Upper lobe of left lung (tissue), 6 donors: ENCODE results near the gene KDM8. TPM values are rescaled to one million over a fixed set of nuclear protein-coding genes. Genes with fewer than 3 reads are reported as not detected.
A peak's percentile ranks its signal among the peaks of the same experiment; 100 is the strongest.

Experiments used
- ATAC-seq, 2 donors: fragments of 200-7000 bp; cut with Tn5 transposase; one replicate each; pipeline ENCODE4 v1.9.1; 2022; ENCODE audit warnings: mild to moderate bottlenecking in 2 of 2, moderate library complexity in 2 of 2; ENCODE audit not compliant: low FRiP score in 2 of 2
- DNase-seq, 2 donors: peaks; one replicate each; pipeline ENCODE4 v3.0.0-alpha.2; 2019 to 2020
- H3K27ac ChIP-seq, 4 donors: fragments of 200-600 bp; sonication (generic); one replicate each; pipeline ENCODE4 v1.5.1; 2016 to 2019
- H3K27me3 ChIP-seq, 4 donors: fragments of 200-600 bp; sonication (generic); one replicate each; pipeline ENCODE4 v1.5.1; 2017 to 2019
- H3K36me3 ChIP-seq, 4 donors: fragments of 200-600 bp; sonication (generic); one replicate each; pipeline ENCODE4 v1.5.1; 2016 to 2019
- H3K4me1 ChIP-seq, 4 donors: fragments of 200-600 bp; sonication (generic); one replicate each; pipeline ENCODE4 v1.5.1; 2018 to 2019
- H3K4me3 ChIP-seq, 4 donors: fragments of 200-600 bp; sonication (generic); one replicate each; pipeline ENCODE4 v1.5.1; 2017 to 2019; ENCODE audit warnings: mild to moderate bottlenecking in 2 of 4, moderate library complexity in 1 of 4
- H3K9me3 ChIP-seq, 4 donors: fragments of 200-600 bp; sonication (generic); one replicate each; pipeline ENCODE4 v1.5.1; 2018 to 2019
- CTCF ChIP-seq, 6 experiments: fragments of 450-650 bp in 4 of 6; fragments of 200-600 bp in 2 of 6; sonication (generic) in 2 of 6; IDR thresholded peaks; one replicate each; pipeline ENCODE4 v1.5.1; 2016 to 2019; ENCODE audit warnings: antibody characterized with exemption in 6 of 6
- EP300 ChIP-seq, 4 donors: sonication (generic); formaldehyde crosslinking; IDR thresholded peaks; one replicate each; pipeline ENCODE4 v1.5.1; 2017; ENCODE audit warnings: antibody characterized with exemption in 4 of 4, control low read depth in 2 of 4
- POLR2A ChIP-seq, 4 donors: fragments of 450-650 bp; IDR thresholded peaks; one replicate each; pipeline ENCODE4 v1.5.1; 2016 to 2017; ENCODE audit warnings: antibody characterized with exemption in 4 of 4, mild to moderate bottlenecking in 2 of 4
- POLR2AphosphoS5 ChIP-seq, 2 donors: sonication (generic); formaldehyde crosslinking; IDR thresholded peaks; one replicate each; pipeline ENCODE4 v1.5.1; 2017; ENCODE audit warnings: antibody characterized with exemption in 2 of 2
- WGBS, 2 donors: methylation state at CpG; one replicate each; pipeline ENCODE4 v1.1.5; 2017 to 2018; 5-methylcytosine and 5-hydroxymethylcytosine counted together
- total RNA-seq, 6 donors: library from RNA; depleted of rRNA in 4 of 6; stranded (reverse); fragments of >200 nt in 4 of 6; gene quantifications; one replicate each; pipeline versions ENCODE4 v1.1.0 to v1.2.1, GENCODE V29; 2016 to 2021
- donor health status: DM: no; HTN: no; CAD: no; lungs with moderate emphysema.
- donor health status: DM: no; HTN: yes; CAD: no; lungs with severe emphysema.

The KDM8 gene
- total RNA-seq, 6 donors from 2014 or later = 5.1 to 50.3 (median 6.2) TPM

GRCh38 chr16:27242868-27243590 lies 39.7 kb downstream of the KDM8 start:
- peak overlapping the region; percentile 71 to 89 (median 82) for H3K27ac ChIP-seq

GRCh38 chr16:27243725-27244362 lies 40.5 kb downstream of the KDM8 start:
- peaks cover 51 to 71% (median 61%) of the 10 kb centered on the region in 4 donors for H3K4me1 ChIP-seq
- peak overlapping the region; percentile 71 to 89 (median 82) for H3K27ac ChIP-seq
- H3K9me3 ChIP-seq = no peaks in the 10 kb centered on the region
- no peak for TF ChIP-seq POLR2A (IDR thresholded peaks at IDR 0.05)
- TF ChIP-seq POLR2AphosphoS5 (IDR thresholded peaks at IDR 0.05) = no peak
- no peak for TF ChIP-seq EP300 (IDR thresholded peaks at IDR 0.05)
- no peak for TF ChIP-seq CTCF (IDR thresholded peaks at IDR 0.05)
- no peaks in the 10 kb centered on the region for H3K36me3 ChIP-seq
- no peak for ATAC-seq
- peak overlapping the region in 1 of 4 donors; percentile 37 for H3K4me3 ChIP-seq
- no peaks in the 10 kb centered on the region for H3K27me3 ChIP-seq
- 90% methylated on average over 11 of the region's 11 CpGs for WGBS, 2 donors
- peak in 1 of 2 donors; percentile 16 for DNase-seq

More at GRCh38 chr16:27242868-27243590, 39.7 kb downstream of the KDM8 start:
- Histone ChIP-seq H3K27me3 (no peaks in the 10 kb centered on the region), H3K9me3 (no peaks in the 10 kb centered on the region), H3K4me1 (peaks cover 58 to 79% (median 70%) of the 10 kb centered on the region in 4 donors), H3K4me3 (peak overlapping the region in 2 of 4 donors; percentile 15 to 37), H3K36me3 (no peaks in the 10 kb centered on the region)
- 24 to 27% methylated on average over 10 to 13 of the region's 13 CpGs for WGBS, 2 donors
- TF ChIP-seq EP300 (IDR thresholded peaks at IDR 0.05) = peak in 2 of 4 donors; percentile 76 to 85
- peak; percentile 79 to 81 for TF ChIP-seq POLR2AphosphoS5 (IDR thresholded peaks at IDR 0.05)
- TF ChIP-seq CTCF (IDR thresholded peaks at IDR 0.05) = peak in 3 of 6 experiments; percentile 13 to 20 (median 20)
- peak in 2 of 4 donors; percentile 24 to 58 for TF ChIP-seq POLR2A (IDR thresholded peaks at IDR 0.05)
- DNase-seq (peak in 1 of 2 donors; percentile 55), ATAC-seq (peak; percentile 52 to 65)

- DNase-seq (peak in 1 of 2 donors; percentile 17), ATAC-seq (no peak)
- Histone ChIP-seq H3K4me3 (no peak overlapping the region), H3K9me3 (no peaks in the 10 kb centered on the region), H3K27ac (peak overlapping the region; percentile 71 to 89 (median 82)), H3K36me3 (no peaks in the 10 kb centered on the region), H3K27me3 (no peaks in the 10 kb centered on the region), H3K4me1 (peaks cover 51 to 68% (median 57%) of the 10 kb centered on the region in 4 donors)
- WGBS, 2 donors = 84 to 93% methylated on average over 7 of the region's 7 CpGs
- TF ChIP-seq EP300 (IDR thresholded peaks at IDR 0.05) = no peak
- TF ChIP-seq POLR2AphosphoS5 (IDR thresholded peaks at IDR 0.05) = no peak
- TF ChIP-seq CTCF (IDR thresholded peaks at IDR 0.05) = no peak
- no peak for TF ChIP-seq POLR2A (IDR thresholded peaks at IDR 0.05)
These were observed 41.0 kb downstream of the KDM8 start for GRCh38 chr16:27244363-27244755.

- no peaks in the 10 kb centered on the region for H3K27me3 ChIP-seq
- WGBS, 2 donors = 70 to 78% methylated on average over 17 to 19 of the region's 19 CpGs
- no peaks in the 10 kb centered on the region for H3K9me3 ChIP-seq
- DNase-seq (peak in 1 of 2 donors; percentile 36), ATAC-seq (peak; percentile 68 to 92)
- H3K4me1 ChIP-seq = peaks cover 46 to 57% (median 49%) of the 10 kb centered on the region in 4 donors
- TF ChIP-seq POLR2AphosphoS5 (IDR thresholded peaks at IDR 0.05) = peak; percentile 18 to 54
- no peak for TF ChIP-seq EP300 (IDR thresholded peaks at IDR 0.05)
- H3K27ac ChIP-seq = peak overlapping the region; percentile 71 to 89 (median 82)
- no peak overlapping the region for H3K4me3 ChIP-seq
- no peaks in the 10 kb centered on the region for H3K36me3 ChIP-seq
These were observed 42.2 kb downstream of the KDM8 start for GRCh38 chr16:27245276-27246172.
